Astrocyte (in vitro differentiated cells and primary cell): ENCODE results near the gene S1PR1.

Source experiments
- EZH2 ChIP-seq: IDR thresholded peaks from 2 replicates; pipeline ENCODE4 v1.6.1; 2012; ENCODE audit warnings: mild to moderate bottlenecking, low read length, inconsistent platforms; ENCODE audit not compliant: insufficient read depth
- TF ChIP-seq, protein P1 (sequence below): IDR thresholded peaks from 2 replicates; pipeline ENCODE4 v1.5.1; 2011; ENCODE audit warnings: low read depth, mild to moderate bottlenecking, inconsistent platforms, low read length, moderate library complexity; ENCODE audit not compliant: insufficient read depth

DNA sequence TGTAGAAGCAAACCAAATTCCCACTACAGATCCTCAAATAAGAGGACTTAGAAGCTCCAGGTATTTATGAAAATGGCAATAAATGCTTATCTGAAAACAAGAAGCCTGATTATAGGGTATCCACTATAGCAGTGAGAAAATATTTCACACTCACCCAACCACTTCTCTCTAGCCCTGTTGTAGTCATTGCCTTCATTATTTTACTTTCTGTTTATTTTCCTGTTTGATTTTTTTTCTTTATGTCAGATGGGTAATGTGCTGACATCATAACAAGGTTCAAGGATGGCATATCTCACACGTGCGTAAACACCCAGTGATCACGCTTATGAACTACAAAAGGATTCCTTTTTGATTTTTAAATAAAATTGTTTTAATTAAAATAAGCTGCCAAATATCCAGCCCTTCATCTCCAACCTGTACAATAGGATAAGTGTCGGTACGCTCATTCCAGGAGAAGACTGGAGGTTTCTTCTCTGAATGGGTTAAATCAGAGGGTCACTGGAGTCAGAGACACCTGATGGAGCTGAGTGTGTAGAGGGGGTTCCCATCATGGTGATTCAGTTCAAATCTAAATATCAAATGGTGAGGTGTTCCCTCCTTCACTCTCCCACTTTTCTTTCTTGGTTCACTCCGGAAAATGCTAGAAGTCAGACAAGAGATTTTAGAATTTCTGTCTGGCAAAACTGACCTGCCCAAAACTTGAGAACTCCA is 8.2 kb upstream of the S1PR1 start:
- TF ChIP-seq, protein P1, sequence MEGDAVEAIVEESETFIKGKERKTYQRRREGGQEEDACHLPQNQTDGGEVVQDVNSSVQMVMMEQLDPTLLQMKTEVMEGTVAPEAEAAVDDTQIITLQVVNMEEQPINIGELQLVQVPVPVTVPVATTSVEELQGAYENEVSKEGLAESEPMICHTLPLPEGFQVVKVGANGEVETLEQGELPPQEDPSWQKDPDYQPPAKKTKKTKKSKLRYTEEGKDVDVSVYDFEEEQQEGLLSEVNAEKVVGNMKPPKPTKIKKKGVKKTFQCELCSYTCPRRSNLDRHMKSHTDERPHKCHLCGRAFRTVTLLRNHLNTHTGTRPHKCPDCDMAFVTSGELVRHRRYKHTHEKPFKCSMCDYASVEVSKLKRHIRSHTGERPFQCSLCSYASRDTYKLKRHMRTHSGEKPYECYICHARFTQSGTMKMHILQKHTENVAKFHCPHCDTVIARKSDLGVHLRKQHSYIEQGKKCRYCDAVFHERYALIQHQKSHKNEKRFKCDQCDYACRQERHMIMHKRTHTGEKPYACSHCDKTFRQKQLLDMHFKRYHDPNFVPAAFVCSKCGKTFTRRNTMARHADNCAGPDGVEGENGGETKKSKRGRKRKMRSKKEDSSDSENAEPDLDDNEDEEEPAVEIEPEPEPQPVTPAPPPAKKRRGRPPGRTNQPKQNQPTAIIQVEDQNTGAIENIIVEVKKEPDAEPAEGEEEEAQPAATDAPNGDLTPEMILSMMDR: no peak
- no peak for TF ChIP-seq EZH2
